Neural cell (in vitro differentiated cells): ENCODE measurements around the gene NPFF.

Source experiments
- CTCF ChIP-seq: fragments of 450-650 bp; IDR thresholded peaks from 2 replicates; pipeline ENCODE4 v1.5.1; 2014; ENCODE audit warnings: antibody characterized with exemption, mild to moderate bottlenecking, moderate library complexity; ENCODE audit not compliant: poor library complexity, severe bottlenecking
- EP300 ChIP-seq: fragments of 450-650 bp; conservative IDR thresholded peaks from 2 replicates; pipeline ENCODE4 v1.6.1; 2014; ENCODE audit warnings: antibody characterized with exemption, mild to moderate bottlenecking, moderate library complexity; ENCODE audit not compliant: poor library complexity, severe bottlenecking
- EZH2 ChIP-seq: fragments of 200-600, 300-800 bp; shearing (Covaris generic), sonication (generic); IDR thresholded peaks from 2 replicates; pipeline ENCODE4 v1.6.1; 2014; ENCODE audit warnings: antibody characterized with exemption, low read length, borderline replicate concordance, mild to moderate bottlenecking; ENCODE audit not compliant: insufficient read depth, poor library complexity, severe bottlenecking
- POLR2AphosphoS5 ChIP-seq: IDR thresholded peaks from 2 replicates; pipeline ENCODE4 v1.6.1; 2012
- RAD21 ChIP-seq: fragments of 450-650 bp; conservative IDR thresholded peaks from 2 replicates; pipeline ENCODE4 v1.6.1; 2014; ENCODE audit warnings: antibody characterized with exemption, mild to moderate bottlenecking, moderate library complexity
- SMC3 ChIP-seq: fragments of 450-650 bp; conservative IDR thresholded peaks from 2 replicates; pipeline ENCODE4 v1.6.1; 2014; ENCODE audit warnings: antibody characterized with exemption, mild to moderate bottlenecking, moderate library complexity; ENCODE audit not compliant: poor library complexity
- TAF1 ChIP-seq: IDR thresholded peaks from 2 replicates; pipeline ENCODE4 v1.6.1; 2012; ENCODE audit warnings: low read depth

- TF ChIP-seq CTCF (no peak), EP300 (no peak), POLR2AphosphoS5 (no peak), EZH2 (no peak), SMC3 (no peak), TAF1 (no peak), RAD21 (no peak)
Observed at GRCh38 chr12:53513712-53514410, 6.6 kb upstream of the NPFF start.
